ENCODE results near the gene SLC25A1. TPM values are rescaled to one million over a fixed set of nuclear protein-coding genes. Genes with fewer than 3 reads are reported as not detected.
"Not testable (repeated sequence)": the region's sequence is repeated elsewhere in the genome, so short reads cannot be mapped to it uniquely, and the experiment has no call there.

Gene SLC25A1
- total and polyA plus RNA-seq, 4 donors: 36.7 to 51.6 (median 47.6) TPM

GRCh38 chr22:19167106-19167869, 11.2 kb downstream of the SLC25A1 start:
- no peaks in the 10 kb centered on the region for H3K36me3 ChIP-seq (ENCODE audit: control insufficient read depth in 1 of 2, insufficient read depth in 2 of 2, low read length in 1 of 2)
- ATAC-seq (ENCODE audit: low FRiP score) (no peak), DNase-seq (no peak)
- no peaks in the 10 kb centered on the region for H3K27me3 ChIP-seq (ENCODE audit: control insufficient read depth in 1 of 2, insufficient read depth in 2 of 2, low read length in 1 of 2)
- H3K27ac ChIP-seq (ENCODE audit: low read depth in 1 of 2, low read length in 2 of 2): no peak overlapping the region
- no peaks in the 10 kb centered on the region for H3K9me3 ChIP-seq (ENCODE audit: control insufficient read depth, low read length)
- H3K4me3 ChIP-seq (ENCODE audit: low read length in 2 of 2): no peak overlapping the region
- intact Hi-C loops (cut with DNase I): no loop called here
- H3K4me1 ChIP-seq (ENCODE audit: control insufficient read depth in 1 of 2, insufficient read depth in 2 of 2, low read length in 2 of 2): no peaks in the 10 kb centered on the region
- 74% methylated on average over 13 of the region's 13 CpGs for WGBS, 2 donors

GRCh38 chr22:19166421-19166820, 12.1 kb downstream of the SLC25A1 start:
- no peak overlapping the region for H3K4me3 ChIP-seq (ENCODE audit: low read length in 2 of 2)
- intact Hi-C loops (cut with DNase I): no loop called here
- 80% methylated on average over 8 of the region's 8 CpGs for WGBS, 2 donors
- ATAC-seq (ENCODE audit: low FRiP score) (no peak), DNase-seq (no peak)
- no peaks in the 10 kb centered on the region for H3K9me3 ChIP-seq (ENCODE audit: control insufficient read depth, low read length)
- no peaks in the 10 kb centered on the region for H3K4me1 ChIP-seq (ENCODE audit: control insufficient read depth in 1 of 2, insufficient read depth in 2 of 2, low read length in 2 of 2)
- no peaks in the 10 kb centered on the region for H3K27me3 ChIP-seq (ENCODE audit: control insufficient read depth in 1 of 2, insufficient read depth in 2 of 2, low read length in 1 of 2)
- no peaks in the 10 kb centered on the region for H3K36me3 ChIP-seq (ENCODE audit: control insufficient read depth in 1 of 2, insufficient read depth in 2 of 2, low read length in 1 of 2)
- no peak overlapping the region for H3K27ac ChIP-seq (ENCODE audit: low read depth in 1 of 2, low read length in 2 of 2)

- H3K27me3 ChIP-seq (ENCODE audit: control insufficient read depth in 1 of 2, insufficient read depth in 2 of 2, low read length in 1 of 2): no peaks in the 10 kb centered on the region
- intact Hi-C loops (cut with DNase I): no loop called here
- WGBS, 2 donors: 94 to 96% methylated on average over 6 of the region's 6 CpGs
- H3K4me1 ChIP-seq (ENCODE audit: control insufficient read depth in 1 of 2, insufficient read depth in 2 of 2, low read length in 2 of 2): no peaks in the 10 kb centered on the region
- H3K27ac ChIP-seq (ENCODE audit: low read depth in 1 of 2, low read length in 2 of 2): no peak overlapping the region
- ATAC-seq (ENCODE audit: low FRiP score): no peak
- no peaks in the 10 kb centered on the region for H3K9me3 ChIP-seq (ENCODE audit: control insufficient read depth, low read length)
- no peak for DNase-seq
- H3K36me3 ChIP-seq (ENCODE audit: control insufficient read depth in 1 of 2, insufficient read depth in 2 of 2, low read length in 1 of 2): no peaks in the 10 kb centered on the region
- H3K4me3 ChIP-seq (ENCODE audit: low read length in 2 of 2): no peak overlapping the region
These were observed 14.1 kb downstream of the SLC25A1 start for GRCh38 chr22:19164425-19164824.

GRCh38 chr22:19158649-19159048, 19.9 kb downstream of the SLC25A1 start:
- ATAC-seq (ENCODE audit: low FRiP score); H3K4me1 ChIP-seq (ENCODE audit: control insufficient read depth in 1 of 2, insufficient read depth in 2 of 2, low read length in 2 of 2); intact Hi-C loops (cut with DNase I); H3K27ac ChIP-seq (ENCODE audit: low read depth in 1 of 2, low read length in 2 of 2); H3K4me3 ChIP-seq (ENCODE audit: low read length in 2 of 2); DNase-seq; H3K9me3 ChIP-seq (ENCODE audit: control insufficient read depth, low read length); H3K27me3 ChIP-seq (ENCODE audit: control insufficient read depth in 1 of 2, insufficient read depth in 2 of 2, low read length in 1 of 2); H3K36me3 ChIP-seq (ENCODE audit: control insufficient read depth in 1 of 2, insufficient read depth in 2 of 2, low read length in 1 of 2): not testable (repeated sequence)
- 83 to 84% methylated on average over 11 of the region's 11 CpGs for WGBS, 2 donors

GRCh38 chr22:19156109-19156508, 22.4 kb downstream of the SLC25A1 start:
- WGBS, 2 donors: 85 to 88% methylated on average over 9 of the region's 9 CpGs
- H3K27me3 ChIP-seq (ENCODE audit: control insufficient read depth in 1 of 2, insufficient read depth in 2 of 2, low read length in 1 of 2); H3K9me3 ChIP-seq (ENCODE audit: control insufficient read depth, low read length); intact Hi-C loops (cut with DNase I); H3K4me3 ChIP-seq (ENCODE audit: low read length in 2 of 2); H3K4me1 ChIP-seq (ENCODE audit: control insufficient read depth in 1 of 2, insufficient read depth in 2 of 2, low read length in 2 of 2); H3K27ac ChIP-seq (ENCODE audit: low read depth in 1 of 2, low read length in 2 of 2); ATAC-seq (ENCODE audit: low FRiP score); H3K36me3 ChIP-seq (ENCODE audit: control insufficient read depth in 1 of 2, insufficient read depth in 2 of 2, low read length in 1 of 2); DNase-seq: not testable (repeated sequence)

- WGBS, 2 donors: 54 to 58% methylated on average over 11 of the region's 11 CpGs
- DNase-seq: no peak
These were observed 25.3 kb downstream of the SLC25A1 start for GRCh38 chr22:19152942-19153883.

GRCh38 chr22:19151329-19152191, 27.0 kb downstream of the SLC25A1 start:
- ATAC-seq (ENCODE audit: low FRiP score) (no peak), DNase-seq (no peak)
- no peaks in the 10 kb centered on the region for H3K36me3 ChIP-seq (ENCODE audit: control insufficient read depth in 1 of 2, insufficient read depth in 2 of 2, low read length in 1 of 2)
- H3K27ac ChIP-seq (ENCODE audit: low read depth in 1 of 2, low read length in 2 of 2): no peak overlapping the region
- H3K4me3 ChIP-seq (ENCODE audit: low read length in 2 of 2): no peak overlapping the region
- H3K27me3 ChIP-seq (ENCODE audit: control insufficient read depth in 1 of 2, insufficient read depth in 2 of 2, low read length in 1 of 2): peaks cover 0 to 2% of the 10 kb centered on the region in 2 donors
- no peaks in the 10 kb centered on the region for H3K4me1 ChIP-seq (ENCODE audit: control insufficient read depth in 1 of 2, insufficient read depth in 2 of 2, low read length in 2 of 2)
- H3K9me3 ChIP-seq (ENCODE audit: control insufficient read depth, low read length): no peaks in the 10 kb centered on the region
- WGBS, 2 donors: 49 to 53% methylated on average over 10 of the region's 10 CpGs
- intact Hi-C loops (cut with DNase I): no loop called here

More at GRCh38 chr22:19152942-19153883, 25.3 kb downstream of the SLC25A1 start:
- no peak overlapping the region for H3K4me3 ChIP-seq (ENCODE audit: low read length in 2 of 2)
- H3K27ac ChIP-seq (ENCODE audit: low read depth in 1 of 2, low read length in 2 of 2): no peak overlapping the region
- no peak for ATAC-seq (ENCODE audit: low FRiP score)
- no peaks in the 10 kb centered on the region for H3K4me1 ChIP-seq (ENCODE audit: control insufficient read depth in 1 of 2, insufficient read depth in 2 of 2, low read length in 2 of 2)
- H3K36me3 ChIP-seq (ENCODE audit: control insufficient read depth in 1 of 2, insufficient read depth in 2 of 2, low read length in 1 of 2): no peaks in the 10 kb centered on the region
- H3K27me3 ChIP-seq (ENCODE audit: control insufficient read depth in 1 of 2, insufficient read depth in 2 of 2, low read length in 1 of 2): peaks cover 0 to 2% of the 10 kb centered on the region in 2 donors
- intact Hi-C loops (cut with DNase I): no loop called here
- no peaks in the 10 kb centered on the region for H3K9me3 ChIP-seq (ENCODE audit: control insufficient read depth, low read length)

Measured in aorta (tissue), 5 donors.